Measurements from ENCODE around the gene SPATA9.

GRCh38 chr5:95717439-95717838, 34.6 kb upstream of the SPATA9 start:
- TF ChIP-seq CTCF (conservative IDR thresholded peaks at IDR 0.05): no peak
- TF ChIP-seq ZFX (IDR thresholded peaks at IDR 0.05): no peak
